ENCODE results near the gene SYNDIG1L. TPM values are rescaled to one million over a fixed set of nuclear protein-coding genes. Genes with fewer than 3 reads are reported as not detected.

SYNDIG1L gene
- 0.03 TPM in 1 of 2 replicates, not detected in the other for total RNA-seq (2014; rRNA removed; shearing (Covaris generic))

DNA sequence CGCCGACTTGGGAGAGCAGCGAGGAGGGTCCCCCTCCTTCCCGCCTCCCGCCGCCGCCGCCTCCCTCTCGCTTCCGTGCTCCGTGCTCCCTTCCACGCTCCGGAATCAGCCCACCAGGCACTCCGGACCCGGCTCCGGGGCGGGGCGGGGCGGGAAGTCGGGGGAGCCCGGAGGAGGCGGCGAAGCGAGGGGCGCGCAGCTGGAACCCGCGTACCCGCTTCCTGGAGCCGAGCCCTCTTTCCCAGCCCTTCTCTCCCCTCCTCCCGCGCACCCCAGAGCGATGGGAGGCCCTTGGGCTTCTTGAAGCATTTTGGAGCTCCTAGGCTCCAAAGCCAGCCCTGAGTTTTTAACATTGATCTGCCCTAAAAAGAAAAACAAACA lies at the start of gene SYNDIG1L:
TSS of gene SYNDIG1L (minus strand) at position 9 of the 381 bp plus-strand sequence. CDS start 16,466 bp downstream, outside the sequence.

Other genes starting within 250 kb of the SYNDIG1L start
- not detected in 2 replicates for gene VSX2, start 186.8 kb downstream of the SYNDIG1L start, total RNA-seq (2014; rRNA removed; shearing (Covaris generic))
- gene ABCD4, start 123.3 kb downstream of the SYNDIG1L start, total RNA-seq (2014; rRNA removed; shearing (Covaris generic)): 24.6 and 33.5 TPM in 2 replicates
- not detected in 2 replicates for gene VRTN, start 77.7 kb downstream of the SYNDIG1L start, total RNA-seq (2014; rRNA removed; shearing (Covaris generic))
- 152 and 159 TPM in 2 replicates for gene NPC2, start 67.1 kb upstream of the SYNDIG1L start, total RNA-seq (2014; rRNA removed; shearing (Covaris generic))
- 16.6 and 16.7 TPM in 2 replicates for gene ISCA2, start 67.6 kb upstream of the SYNDIG1L start, total RNA-seq (2014; rRNA removed; shearing (Covaris generic))
- gene LTBP2, start 186.0 kb upstream of the SYNDIG1L start, total RNA-seq (2014; rRNA removed; shearing (Covaris generic)): 3.4 and 5.8 TPM in 2 replicates

All from A375 (cell line).